Panc1 (cell line): ENCODE results near the gene ARFGEF3.

Experiments used
- POLR2AphosphoS5 ChIP-seq: IDR thresholded peaks from 2 replicates; pipeline ENCODE4 v1.6.1; 2012; ENCODE audit warnings: mild to moderate bottlenecking, low read depth, low read length, moderate library complexity
- TF ChIP-seq, protein P1 (sequence below): fragments of 450-650 bp; IDR thresholded peaks from 2 replicates; pipeline ENCODE4 v1.5.1; 2017; ENCODE audit warnings: mild to moderate bottlenecking
- TF ChIP-seq, protein P2 (sequence below), 2 experiments: IDR thresholded peaks; 2 replicates each; pipeline ENCODE4 v1.6.1; 2011 to 2012; ENCODE audit warnings: low read depth in 2 of 2, control low read depth in 1 of 2, low read length in 1 of 2, mild to moderate bottlenecking in 1 of 2, moderate library complexity in 1 of 2; ENCODE audit not compliant: insufficient read depth in 1 of 2

DNA sequence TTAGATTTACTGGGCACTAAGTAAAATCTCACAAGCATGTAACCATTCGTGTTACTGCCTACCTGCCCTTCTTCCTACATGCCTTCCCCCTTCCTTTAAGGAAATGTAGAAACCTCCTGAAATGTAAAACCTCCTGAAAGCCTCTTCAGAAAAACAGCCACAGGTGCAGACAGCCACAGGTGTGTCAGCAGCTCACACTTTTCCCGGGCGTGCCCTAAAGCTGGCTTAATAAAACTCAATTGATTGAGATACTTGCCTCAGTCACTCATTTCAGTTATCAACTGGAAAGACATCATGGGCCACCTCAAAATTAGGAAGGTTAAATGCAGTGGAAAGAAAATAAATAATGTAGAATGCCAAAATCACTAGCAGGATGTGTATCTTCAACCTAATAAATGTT lies 79.6 kb downstream of the ARFGEF3 start:
- TF ChIP-seq, protein P1, sequence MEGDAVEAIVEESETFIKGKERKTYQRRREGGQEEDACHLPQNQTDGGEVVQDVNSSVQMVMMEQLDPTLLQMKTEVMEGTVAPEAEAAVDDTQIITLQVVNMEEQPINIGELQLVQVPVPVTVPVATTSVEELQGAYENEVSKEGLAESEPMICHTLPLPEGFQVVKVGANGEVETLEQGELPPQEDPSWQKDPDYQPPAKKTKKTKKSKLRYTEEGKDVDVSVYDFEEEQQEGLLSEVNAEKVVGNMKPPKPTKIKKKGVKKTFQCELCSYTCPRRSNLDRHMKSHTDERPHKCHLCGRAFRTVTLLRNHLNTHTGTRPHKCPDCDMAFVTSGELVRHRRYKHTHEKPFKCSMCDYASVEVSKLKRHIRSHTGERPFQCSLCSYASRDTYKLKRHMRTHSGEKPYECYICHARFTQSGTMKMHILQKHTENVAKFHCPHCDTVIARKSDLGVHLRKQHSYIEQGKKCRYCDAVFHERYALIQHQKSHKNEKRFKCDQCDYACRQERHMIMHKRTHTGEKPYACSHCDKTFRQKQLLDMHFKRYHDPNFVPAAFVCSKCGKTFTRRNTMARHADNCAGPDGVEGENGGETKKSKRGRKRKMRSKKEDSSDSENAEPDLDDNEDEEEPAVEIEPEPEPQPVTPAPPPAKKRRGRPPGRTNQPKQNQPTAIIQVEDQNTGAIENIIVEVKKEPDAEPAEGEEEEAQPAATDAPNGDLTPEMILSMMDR: no peak
- no peak for TF ChIP-seq POLR2AphosphoS5
- TF ChIP-seq, protein P2, sequence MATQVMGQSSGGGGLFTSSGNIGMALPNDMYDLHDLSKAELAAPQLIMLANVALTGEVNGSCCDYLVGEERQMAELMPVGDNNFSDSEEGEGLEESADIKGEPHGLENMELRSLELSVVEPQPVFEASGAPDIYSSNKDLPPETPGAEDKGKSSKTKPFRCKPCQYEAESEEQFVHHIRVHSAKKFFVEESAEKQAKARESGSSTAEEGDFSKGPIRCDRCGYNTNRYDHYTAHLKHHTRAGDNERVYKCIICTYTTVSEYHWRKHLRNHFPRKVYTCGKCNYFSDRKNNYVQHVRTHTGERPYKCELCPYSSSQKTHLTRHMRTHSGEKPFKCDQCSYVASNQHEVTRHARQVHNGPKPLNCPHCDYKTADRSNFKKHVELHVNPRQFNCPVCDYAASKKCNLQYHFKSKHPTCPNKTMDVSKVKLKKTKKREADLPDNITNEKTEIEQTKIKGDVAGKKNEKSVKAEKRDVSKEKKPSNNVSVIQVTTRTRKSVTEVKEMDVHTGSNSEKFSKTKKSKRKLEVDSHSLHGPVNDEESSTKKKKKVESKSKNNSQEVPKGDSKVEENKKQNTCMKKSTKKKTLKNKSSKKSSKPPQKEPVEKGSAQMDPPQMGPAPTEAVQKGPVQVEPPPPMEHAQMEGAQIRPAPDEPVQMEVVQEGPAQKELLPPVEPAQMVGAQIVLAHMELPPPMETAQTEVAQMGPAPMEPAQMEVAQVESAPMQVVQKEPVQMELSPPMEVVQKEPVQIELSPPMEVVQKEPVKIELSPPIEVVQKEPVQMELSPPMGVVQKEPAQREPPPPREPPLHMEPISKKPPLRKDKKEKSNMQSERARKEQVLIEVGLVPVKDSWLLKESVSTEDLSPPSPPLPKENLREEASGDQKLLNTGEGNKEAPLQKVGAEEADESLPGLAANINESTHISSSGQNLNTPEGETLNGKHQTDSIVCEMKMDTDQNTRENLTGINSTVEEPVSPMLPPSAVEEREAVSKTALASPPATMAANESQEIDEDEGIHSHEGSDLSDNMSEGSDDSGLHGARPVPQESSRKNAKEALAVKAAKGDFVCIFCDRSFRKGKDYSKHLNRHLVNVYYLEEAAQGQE (IDR thresholded peaks at IDR 0.05; ENCODE audit: insufficient read depth in 1 of 2, low read depth in 2 of 2, low read length in 1 of 2): no peak
